WTC11 (cell line): ENCODE measurements around the gene TOMM7. TPM values are rescaled to one million over a fixed set of nuclear protein-coding genes. Genes with fewer than 3 reads are reported as not detected.
"Not testable (repeated sequence)": the region's sequence is repeated elsewhere in the genome, so short reads cannot be mapped to it uniquely, and the experiment has no call there.

ENCODE experiments used
- ATAC-seq: fragments of 200-7000 bp; cut with Tn5 transposase; 2 replicates; pipeline ENCODE4 v1.10.0; 2021; ENCODE audit warnings: mild to moderate bottlenecking, moderate library complexity
- CTCF ChIA-PET: fragments of 300-600 bp; sonication (Branson Sonifier 250); formaldehyde crosslinking; loops from one replicate; lab custom pipeline; 2021; ENCODE audit warnings: antibody characterized with exemption; lab: Charles Lee
- POLR2A ChIA-PET: fragments of 350-600 bp; sonication (Branson Sonifier 250); formaldehyde crosslinking; loops from one replicate; lab custom pipeline; 2021; ENCODE audit warnings: antibody characterized with exemption; lab: Charles Lee
- DNase-seq: peaks from one replicate; pipeline ENCODE4 v3.0.0; 2021; ENCODE audit warnings: low spot score
- H3K27ac Mint-ChIP-seq: 2 replicates; pipeline ENCODE4 v1.8.0; 2021; ENCODE audit warnings: mixed read lengths
- H3K27me3 Mint-ChIP-seq: 2 replicates; pipeline ENCODE4 v1.8.0; 2021; ENCODE audit warnings: low read depth, mild to moderate bottlenecking, moderate library complexity, mixed read lengths
- H3K36me3 Mint-ChIP-seq: 2 replicates; pipeline ENCODE4 v1.8.0; 2021; ENCODE audit warnings: mixed read lengths
- H3K4me1 Mint-ChIP-seq: 2 replicates; pipeline ENCODE4 v1.8.0; 2022; ENCODE audit warnings: mixed read lengths
- H3K4me3 Mint-ChIP-seq: 2 replicates; pipeline ENCODE4 v1.8.0; 2021; ENCODE audit warnings: mild to moderate bottlenecking, moderate library complexity, mixed read lengths
- H3K9me3 Mint-ChIP-seq: 2 replicates; pipeline ENCODE4 v1.8.0; 2021; ENCODE audit warnings: mixed read lengths
- CREM ChIP-seq: sonication (generic); formaldehyde crosslinking; IDR thresholded peaks from 2 replicates; pipeline ENCODE4 v1.8.1; 2022; ENCODE audit warnings: mild to moderate bottlenecking, missing genetic modification reagents, moderate library complexity
- E2F1 ChIP-seq: sonication (generic); formaldehyde crosslinking; IDR thresholded peaks from 2 replicates; pipeline ENCODE4 v1.8.0; 2022; ENCODE audit warnings: mild to moderate bottlenecking, missing genetic modification reagents
- E2F4 ChIP-seq: sonication (generic); formaldehyde crosslinking; IDR thresholded peaks from 2 replicates; pipeline ENCODE4 v1.8.1; 2022; ENCODE audit warnings: low read depth, mild to moderate bottlenecking, moderate library complexity, missing genetic modification reagents, borderline replicate concordance
- EMX1 ChIP-seq: fragments of 250-450 bp; sonication (Bioruptor Pico); IDR thresholded peaks from 2 replicates; pipeline ENCODE4 v1.8.0; 2021; ENCODE audit warnings: mild to moderate bottlenecking
- ESRRA ChIP-seq: sonication (generic); formaldehyde crosslinking; IDR thresholded peaks from 2 replicates; pipeline ENCODE4 v1.8.1; 2022; ENCODE audit warnings: mild to moderate bottlenecking, missing genetic modification reagents, borderline replicate concordance
- FOXK1 ChIP-seq: sonication (generic); formaldehyde crosslinking; IDR thresholded peaks from 2 replicates; pipeline ENCODE4 v1.8.0; 2022; ENCODE audit warnings: mild to moderate bottlenecking, moderate library complexity, missing genetic modification reagents
- GRHL2 ChIP-seq: fragments of 250-450 bp; sonication (Bioruptor Pico); IDR thresholded peaks from 2 replicates; pipeline ENCODE4 v1.8.0; 2022; ENCODE audit warnings: mild to moderate bottlenecking, moderate library complexity; ENCODE audit not compliant: insufficient replicate concordance, severe bottlenecking
- GTF2I ChIP-seq: fragments of 250-450 bp; sonication (Bioruptor Pico); conservative IDR thresholded peaks from 2 replicates; pipeline ENCODE4 v1.4.0; 2021; ENCODE audit warnings: mild to moderate bottlenecking
- NR2C2 ChIP-seq: sonication (generic); formaldehyde crosslinking; IDR thresholded peaks from 2 replicates; pipeline ENCODE4 v1.8.0; 2022; ENCODE audit warnings: mild to moderate bottlenecking, missing genetic modification reagents
- NR3C1 ChIP-seq: sonication (generic); formaldehyde crosslinking; conservative IDR thresholded peaks from 2 replicates; pipeline ENCODE4 v1.8.1; 2023; ENCODE audit warnings: low read depth, mild to moderate bottlenecking, missing genetic modification reagents
- OVOL2 ChIP-seq: fragments of 250-450 bp; sonication (Bioruptor Pico); IDR thresholded peaks from 2 replicates; pipeline ENCODE4 v1.9.0; 2021; ENCODE audit warnings: mild to moderate bottlenecking, borderline replicate concordance
- PRDM15 ChIP-seq: sonication (generic); formaldehyde crosslinking; IDR thresholded peaks from 2 replicates; pipeline ENCODE4 v1.8.0; 2022; ENCODE audit warnings: missing genetic modification reagents
- RORB ChIP-seq: fragments of 250-450 bp; sonication (Bioruptor Pico); IDR thresholded peaks from 2 replicates; pipeline ENCODE4 v1.9.0; 2021; ENCODE audit warnings: mild to moderate bottlenecking
- SMAD4 ChIP-seq: sonication (generic); formaldehyde crosslinking; IDR thresholded peaks from 2 replicates; pipeline ENCODE4 v1.8.0; 2022; ENCODE audit warnings: mild to moderate bottlenecking, missing genetic modification reagents
- SOX15 ChIP-seq: fragments of 250-450 bp; sonication (Bioruptor Pico); IDR thresholded peaks from 2 replicates; pipeline ENCODE4 v1.9.0; 2021; ENCODE audit warnings: mild to moderate bottlenecking
- SP1 ChIP-seq: sonication (generic); formaldehyde crosslinking; conservative IDR thresholded peaks from 2 replicates; pipeline ENCODE4 v1.8.1; 2022; ENCODE audit warnings: missing genetic modification reagents
- TP53 ChIP-seq: sonication (generic); formaldehyde crosslinking; IDR thresholded peaks from 2 replicates; pipeline ENCODE4 v1.8.1; 2023; ENCODE audit warnings: mild to moderate bottlenecking, missing genetic modification reagents
- ZMAT4 ChIP-seq: fragments of 250-450 bp; sonication (Bioruptor Pico); IDR thresholded peaks from 2 replicates; pipeline ENCODE4 v1.9.0; 2021; ENCODE audit warnings: mild to moderate bottlenecking
- ZNF121 ChIP-seq: sonication (generic); formaldehyde crosslinking; IDR thresholded peaks from 2 replicates; pipeline ENCODE4 v1.8.0; 2023; ENCODE audit warnings: missing genetic modification reagents
- total RNA-seq: library from RNA; stranded (reverse); gene quantifications from 3 replicates; pipeline ENCODE4 v1.2.3, GENCODE V29; 2021
- TF ChIP-seq, protein P1 (sequence below): sonication (generic); formaldehyde crosslinking; IDR thresholded peaks from 2 replicates; pipeline ENCODE4 v1.8.0; 2022; ENCODE audit warnings: mild to moderate bottlenecking, missing genetic modification reagents
- TF ChIP-seq, protein P2 (sequence below): sonication (generic); formaldehyde crosslinking; IDR thresholded peaks from 2 replicates; pipeline ENCODE4 v1.8.1; 2022; ENCODE audit warnings: mild to moderate bottlenecking, moderate library complexity, missing genetic modification reagents

The TOMM7 gene
- total RNA-seq, 1 experiment from 2014 or later: 500 TPM

GRCh38 chr7:22781230-22781711, 41.4 kb downstream of the TOMM7 start:
- Mint-ChIP-seq H3K4me3 (no peak overlapping the region), H3K27ac (no peak overlapping the region), H3K4me1 (peaks cover 13% of the 10 kb centered on the region), H3K9me3 (peaks cover 7% of the 10 kb centered on the region), H3K27me3 (no peaks in the 10 kb centered on the region), H3K36me3 (no peaks in the 10 kb centered on the region)
- DNase-seq (no peak), ATAC-seq (no peak)
- TF ChIP-seq, protein P1, sequence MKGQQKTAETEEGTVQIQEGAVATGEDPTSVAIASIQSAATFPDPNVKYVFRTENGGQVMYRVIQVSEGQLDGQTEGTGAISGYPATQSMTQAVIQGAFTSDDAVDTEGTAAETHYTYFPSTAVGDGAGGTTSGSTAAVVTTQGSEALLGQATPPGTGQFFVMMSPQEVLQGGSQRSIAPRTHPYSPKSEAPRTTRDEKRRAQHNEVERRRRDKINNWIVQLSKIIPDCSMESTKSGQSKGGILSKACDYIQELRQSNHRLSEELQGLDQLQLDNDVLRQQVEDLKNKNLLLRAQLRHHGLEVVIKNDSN (CRISPR knock-in tag): no peak
- TF ChIP-seq RORB (CRISPR knock-in tag) (no peak), ESRRA (CRISPR knock-in tag) (no peak), SMAD4 (CRISPR knock-in tag) (no peak), GTF2I (CRISPR knock-in tag) (no peak), E2F1 (CRISPR knock-in tag) (no peak), GRHL2 (CRISPR knock-in tag) (no peak), NR2C2 (CRISPR knock-in tag) (no peak), CREM (no peak), ZMAT4 (CRISPR knock-in tag) (no peak), FOXK1 (CRISPR knock-in tag) (no peak), PRDM15 (CRISPR knock-in tag) (no peak), ZNF121 (CRISPR knock-in tag) (no peak), SP1 (CRISPR knock-in tag) (no peak)
- TF ChIP-seq, protein P2, sequence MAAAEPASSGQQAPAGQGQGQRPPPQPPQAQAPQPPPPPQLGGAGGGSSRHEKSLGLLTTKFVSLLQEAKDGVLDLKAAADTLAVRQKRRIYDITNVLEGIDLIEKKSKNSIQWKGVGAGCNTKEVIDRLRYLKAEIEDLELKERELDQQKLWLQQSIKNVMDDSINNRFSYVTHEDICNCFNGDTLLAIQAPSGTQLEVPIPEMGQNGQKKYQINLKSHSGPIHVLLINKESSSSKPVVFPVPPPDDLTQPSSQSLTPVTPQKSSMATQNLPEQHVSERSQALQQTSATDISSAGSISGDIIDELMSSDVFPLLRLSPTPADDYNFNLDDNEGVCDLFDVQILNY (CRISPR knock-in tag): no peak
- ChIA-PET POLR2A (no interaction called here), CTCF (interaction anchor here (1.1 to 2.0 kb wide), 5 partner anchors 46 to 479 kb away, joined by 3 to 52 read pairs (median 8); no protein-coding TSS in a partner anchor)

GRCh38 chr7:22779730-22780323, 42.8 kb downstream of the TOMM7 start:
- H3K36me3 Mint-ChIP-seq, ATAC-seq, H3K9me3 Mint-ChIP-seq, H3K4me3 Mint-ChIP-seq, DNase-seq, H3K27me3 Mint-ChIP-seq, H3K4me1 Mint-ChIP-seq, H3K27ac Mint-ChIP-seq: not testable (repeated sequence)
- ChIA-PET CTCF (interaction anchor here (0.7 to 1.5 kb wide), 3 partner anchors 218 to 341 kb away, joined by 3 to 7 read pairs (median 4); no protein-coding TSS in a partner anchor), POLR2A (interaction anchor here (0.7 kb wide), 1 partner anchor 79 kb away, joined by 4 read pairs; no protein-coding TSS in a partner anchor)

- DNase-seq (no peak), ATAC-seq (no peak)
- H3K27me3 Mint-ChIP-seq: no peaks in the 10 kb centered on the region
- H3K36me3 Mint-ChIP-seq: no peaks in the 10 kb centered on the region
- no peak overlapping the region for H3K4me3 Mint-ChIP-seq
- ChIA-PET CTCF (no interaction called here), POLR2A (no interaction called here)
- H3K9me3 Mint-ChIP-seq: peaks cover 3% of the 10 kb centered on the region
- H3K27ac Mint-ChIP-seq: no peak overlapping the region
- peaks cover 4% of the 10 kb centered on the region for H3K4me1 Mint-ChIP-seq
- TF ChIP-seq EMX1 (CRISPR knock-in tag) (no peak), OVOL2 (CRISPR knock-in tag) (no peak), SOX15 (no peak), TP53 (CRISPR knock-in tag) (no peak), E2F4 (CRISPR knock-in tag) (no peak), NR3C1 (no peak), GTF2I (CRISPR knock-in tag) (no peak)
- TF ChIP-seq, protein P1 (CRISPR knock-in tag): no peak
Measured at GRCh38 chr7:22776964-22777363, 45.7 kb downstream of the TOMM7 start.
